Measurements from ENCODE around the gene CGB3. TPM values are rescaled to one million over a fixed set of nuclear protein-coding genes. Genes with fewer than 3 reads are reported as not detected.

The CGB3 gene
- total RNA-seq, 1 experiment from 2014 or later = not detected

DNA sequence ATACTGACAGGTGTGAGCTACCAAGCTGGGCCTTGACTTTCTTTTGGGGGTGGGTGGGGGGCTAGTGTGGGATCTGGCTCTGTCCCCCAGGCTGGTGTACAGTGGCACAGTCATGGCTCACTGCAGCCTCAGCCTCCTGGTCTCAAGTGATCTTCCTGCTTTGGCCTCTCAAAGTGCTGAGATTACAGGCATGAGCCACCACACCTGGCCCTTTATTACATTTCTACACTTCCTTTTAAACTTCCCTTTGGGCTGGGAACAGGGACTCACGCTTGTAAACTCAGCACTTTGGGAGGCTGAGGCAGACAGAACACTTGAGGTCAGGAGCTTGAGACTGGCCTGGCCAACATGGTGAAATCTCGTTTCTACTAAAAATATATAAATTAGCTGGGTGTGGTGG, 47.1 kb downstream of the CGB3 start:
- POLR2A ChIA-PET = interaction anchor here (0.6 to 1.3 kb wide), 2 partner anchors 105 to 137 kb away, joined by 3 read pairs; partner anchors contain the start of gene PPP1R15A
- Histone ChIP-seq H3K79me2 (ENCODE audit: insufficient read depth, low read length) (no peaks in the 10 kb centered on the region), H3K9me3 (ENCODE audit: control insufficient read depth in 1 of 2, insufficient read depth in 1 of 2, low read depth in 1 of 2, low read length in 2 of 2) (no peaks in the 10 kb centered on the region), H2AFZ (ENCODE audit: low read depth, low read length, poor library complexity, severe bottlenecking) (no peak overlapping the region), H3K36me3 (ENCODE audit: control insufficient read depth in 1 of 2, insufficient read depth in 2 of 2, low read length in 2 of 2) (peaks cover 15 to 23% of the 10 kb centered on the region in 2 experiments; a peak in 3 of 4 replicates), H3K9ac (ENCODE audit: low read length) (no peak overlapping the region), H3K27ac (ENCODE audit: low read depth, low read length) (no peak overlapping the region), H3K4me1 (ENCODE audit: control insufficient read depth in 1 of 2, insufficient read depth in 2 of 2, low read length in 2 of 2) (peaks cover 5 to 14% of the 10 kb centered on the region in 2 experiments; a peak in 3 of 4 replicates), H4K20me1 (ENCODE audit: insufficient read depth) (no peaks in the 10 kb centered on the region), H3K4me2 (ENCODE audit: low read length) (no peak overlapping the region), H3K27me3 (ENCODE audit: insufficient read depth, low read length) (no peaks in the 10 kb centered on the region), H3K9me2 (ENCODE audit: insufficient read depth) (no peaks in the 10 kb centered on the region), H3K4me3 (replicated peaks in 1 of 2; ENCODE audit: low read depth in 1 of 2, low read length in 2 of 2) (no peak overlapping the region)
- ATAC-seq (no peak), DNase-seq (ENCODE audit: low read depth, low spot score) (no peak)
- intact Hi-C loops (cut with micrococcal nuclease) = no loop called here
- BruUV-seq (replicated peaks) = no TSS peak
- RAD21 ChIA-PET (ENCODE audit: low non-redundant PET in 1 of 2, low total read pairs in 2 of 2, uncharacterized antibody in 2 of 2, unreplicated experiment in 2 of 2) = interaction anchor here in 1 of 2 experiments (0.7 kb wide), 1 partner anchor 132 kb away, joined by 3 read pairs; no protein-coding TSS in a partner anchor
- TF ChIP-seq, protein P1, sequence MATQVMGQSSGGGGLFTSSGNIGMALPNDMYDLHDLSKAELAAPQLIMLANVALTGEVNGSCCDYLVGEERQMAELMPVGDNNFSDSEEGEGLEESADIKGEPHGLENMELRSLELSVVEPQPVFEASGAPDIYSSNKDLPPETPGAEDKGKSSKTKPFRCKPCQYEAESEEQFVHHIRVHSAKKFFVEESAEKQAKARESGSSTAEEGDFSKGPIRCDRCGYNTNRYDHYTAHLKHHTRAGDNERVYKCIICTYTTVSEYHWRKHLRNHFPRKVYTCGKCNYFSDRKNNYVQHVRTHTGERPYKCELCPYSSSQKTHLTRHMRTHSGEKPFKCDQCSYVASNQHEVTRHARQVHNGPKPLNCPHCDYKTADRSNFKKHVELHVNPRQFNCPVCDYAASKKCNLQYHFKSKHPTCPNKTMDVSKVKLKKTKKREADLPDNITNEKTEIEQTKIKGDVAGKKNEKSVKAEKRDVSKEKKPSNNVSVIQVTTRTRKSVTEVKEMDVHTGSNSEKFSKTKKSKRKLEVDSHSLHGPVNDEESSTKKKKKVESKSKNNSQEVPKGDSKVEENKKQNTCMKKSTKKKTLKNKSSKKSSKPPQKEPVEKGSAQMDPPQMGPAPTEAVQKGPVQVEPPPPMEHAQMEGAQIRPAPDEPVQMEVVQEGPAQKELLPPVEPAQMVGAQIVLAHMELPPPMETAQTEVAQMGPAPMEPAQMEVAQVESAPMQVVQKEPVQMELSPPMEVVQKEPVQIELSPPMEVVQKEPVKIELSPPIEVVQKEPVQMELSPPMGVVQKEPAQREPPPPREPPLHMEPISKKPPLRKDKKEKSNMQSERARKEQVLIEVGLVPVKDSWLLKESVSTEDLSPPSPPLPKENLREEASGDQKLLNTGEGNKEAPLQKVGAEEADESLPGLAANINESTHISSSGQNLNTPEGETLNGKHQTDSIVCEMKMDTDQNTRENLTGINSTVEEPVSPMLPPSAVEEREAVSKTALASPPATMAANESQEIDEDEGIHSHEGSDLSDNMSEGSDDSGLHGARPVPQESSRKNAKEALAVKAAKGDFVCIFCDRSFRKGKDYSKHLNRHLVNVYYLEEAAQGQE (IDR thresholded peaks at IDR 0.05; ENCODE audit: low read depth) = no peak
- no peak for TF ChIP-seq ZFX (IDR thresholded peaks at IDR 0.05)
- no peak for TF ChIP-seq EZH2 (IDR thresholded peaks at IDR 0.05)
- TF ChIP-seq POLR2A (IDR thresholded peaks at IDR 0.05; ENCODE audit: borderline replicate concordance, extremely low read depth, insufficient read depth, insufficient read length) = no peak
- no peak for TF ChIP-seq ELF1 (IDR thresholded peaks at IDR 0.05; ENCODE audit: borderline replicate concordance, low read depth)
- TF ChIP-seq TCF7L2 (IDR thresholded peaks at IDR 0.05; ENCODE audit: borderline replicate concordance, extremely low read depth, insufficient read depth, insufficient read length) = no peak
- CTCF ChIA-PET = interaction anchor here (1.0 to 3.1 kb wide), 2 partner anchors 16 to 54 kb away, joined by 3 to 14 read pairs; partner anchors contain the start of genes CGB2, GYS1 and RUVBL2

All from HCT116 (cell line).